Gastroesophageal sphincter (tissue), 3 donors: ENCODE data around the gene ADAM12.

Source experiments
- POLR2A ChIP-seq, 2 donors: fragments of 450-650 bp; IDR thresholded peaks; one replicate each; pipeline ENCODE4 v1.6.1; 2017; ENCODE audit warnings: antibody characterized with exemption in 2 of 2, mild to moderate bottlenecking in 2 of 2, moderate library complexity in 1 of 2
- TF ChIP-seq, protein P1 (sequence below), 4 experiments: fragments of 200-600 bp in 2 of 4; fragments of 450-650 bp in 2 of 4; sonication (generic) in 1 of 4; IDR thresholded peaks; one replicate each; pipeline ENCODE4 v1.5.1; 2017 to 2019; ENCODE audit warnings: antibody characterized with exemption in 4 of 4, mild to moderate bottlenecking in 2 of 4, moderate library complexity in 2 of 4

DNA sequence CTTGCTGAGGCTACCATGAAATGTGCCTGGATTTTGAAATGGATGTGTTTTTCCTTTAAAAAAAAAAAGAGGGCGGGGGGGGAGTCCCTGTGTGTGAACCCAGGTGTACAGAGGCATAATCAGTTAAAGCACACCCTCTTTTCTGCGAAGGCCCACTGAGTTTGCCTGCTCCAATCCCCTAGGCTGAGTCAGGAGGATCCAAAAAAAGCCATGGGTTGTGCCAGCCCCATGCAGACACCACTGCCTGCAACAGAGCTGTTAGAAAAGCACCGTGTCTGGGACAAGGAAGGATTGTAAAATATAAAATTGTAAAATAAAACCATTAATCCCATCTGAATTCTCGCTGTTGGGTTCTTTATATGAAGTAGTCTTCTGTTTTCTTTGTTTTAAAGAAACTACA is 217.9 kb downstream of the ADAM12 start:
- no peak for TF ChIP-seq POLR2A (IDR thresholded peaks at IDR 0.05)
- TF ChIP-seq, protein P1, sequence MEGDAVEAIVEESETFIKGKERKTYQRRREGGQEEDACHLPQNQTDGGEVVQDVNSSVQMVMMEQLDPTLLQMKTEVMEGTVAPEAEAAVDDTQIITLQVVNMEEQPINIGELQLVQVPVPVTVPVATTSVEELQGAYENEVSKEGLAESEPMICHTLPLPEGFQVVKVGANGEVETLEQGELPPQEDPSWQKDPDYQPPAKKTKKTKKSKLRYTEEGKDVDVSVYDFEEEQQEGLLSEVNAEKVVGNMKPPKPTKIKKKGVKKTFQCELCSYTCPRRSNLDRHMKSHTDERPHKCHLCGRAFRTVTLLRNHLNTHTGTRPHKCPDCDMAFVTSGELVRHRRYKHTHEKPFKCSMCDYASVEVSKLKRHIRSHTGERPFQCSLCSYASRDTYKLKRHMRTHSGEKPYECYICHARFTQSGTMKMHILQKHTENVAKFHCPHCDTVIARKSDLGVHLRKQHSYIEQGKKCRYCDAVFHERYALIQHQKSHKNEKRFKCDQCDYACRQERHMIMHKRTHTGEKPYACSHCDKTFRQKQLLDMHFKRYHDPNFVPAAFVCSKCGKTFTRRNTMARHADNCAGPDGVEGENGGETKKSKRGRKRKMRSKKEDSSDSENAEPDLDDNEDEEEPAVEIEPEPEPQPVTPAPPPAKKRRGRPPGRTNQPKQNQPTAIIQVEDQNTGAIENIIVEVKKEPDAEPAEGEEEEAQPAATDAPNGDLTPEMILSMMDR (IDR thresholded peaks at IDR 0.05), result no peak
